TTC549 (cell line): ENCODE results near the gene UBR1.
"Not testable (repeated sequence)": the region's sequence is repeated elsewhere in the genome, so short reads cannot be mapped to it uniquely, and the experiment has no call there.

ENCODE experiments used
- FAIRE-seq: peaks from 2 replicates; lab custom pipeline; 2012; peaks lifted over from hg19 to GRCh38; lab: Jason Lieb, UNC

Gene UBR1

GRCh38 chr15:42911058-42911592 is 194.7 kb downstream of the UBR1 start:
- FAIRE-seq = no peak

- FAIRE-seq = no peak
These were observed 197.3 kb downstream of the UBR1 start for GRCh38 chr15:42908538-42908937.

- no peak for FAIRE-seq
These were observed 202.2 kb downstream of the UBR1 start for GRCh38 chr15:42903388-42904324.

- FAIRE-seq = not testable (repeated sequence)
These were observed 211.9 kb downstream of the UBR1 start for GRCh38 chr15:42893911-42894310.
